Sigmoid colon (tissue), 4 donors: ENCODE data around the gene PITHD1.

Source experiments
- EP300 ChIP-seq, 4 donors: sonication (generic); formaldehyde crosslinking; IDR thresholded peaks; one replicate each; pipeline ENCODE4 v1.6.1; 2017; ENCODE audit warnings: antibody characterized with exemption in 4 of 4
- POLR2A ChIP-seq, 2 donors: fragments of 450-650 bp; IDR thresholded peaks; one replicate each; pipeline ENCODE4 v1.6.1; 2016; ENCODE audit warnings: antibody characterized with exemption in 2 of 2, mild to moderate bottlenecking in 2 of 2, moderate library complexity in 2 of 2

DNA sequence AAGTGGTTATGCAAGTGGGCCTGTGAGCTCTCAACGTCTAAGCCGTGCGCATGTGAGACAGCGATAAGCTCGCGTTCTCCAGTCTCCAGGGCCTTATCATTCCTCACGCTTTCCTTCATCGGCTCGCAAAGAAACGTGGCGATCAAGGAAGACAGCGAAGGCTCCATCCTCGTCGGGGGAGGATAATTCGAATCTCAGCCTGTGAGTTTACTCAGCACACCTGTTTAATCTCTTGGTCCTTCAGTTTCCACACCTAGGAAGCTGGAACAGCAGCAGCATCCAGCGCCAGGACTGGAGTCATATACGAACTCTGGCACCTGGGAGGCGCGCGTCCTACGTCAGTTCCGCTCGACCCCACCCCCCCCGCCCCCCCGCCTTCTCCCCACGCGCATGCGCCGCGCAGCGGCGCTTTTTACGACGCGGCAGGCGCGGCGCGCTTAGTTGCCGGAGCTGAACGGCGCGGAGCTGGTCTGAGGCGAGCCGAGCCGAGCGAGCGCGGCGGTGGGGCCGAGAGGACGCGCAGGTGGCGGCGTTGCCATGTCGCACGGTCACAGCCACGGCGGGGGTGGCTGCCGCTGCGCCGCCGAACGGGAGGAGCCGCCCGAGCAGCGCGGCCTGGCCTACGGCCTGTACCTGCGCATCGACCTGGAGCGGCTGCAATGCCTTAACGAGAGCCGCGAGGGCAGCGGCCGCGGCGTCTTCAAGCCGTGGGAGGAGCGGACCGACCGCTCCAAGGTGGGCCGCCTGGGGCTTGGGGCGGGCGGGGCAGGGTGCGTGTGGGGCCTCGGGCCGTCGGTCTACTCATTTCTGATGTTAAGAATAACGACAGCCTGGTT is at the start of gene PITHD1:
- TF ChIP-seq EP300 (IDR thresholded peaks at IDR 0.05), result no peak
- peak; percentile 22 to 39 for TF ChIP-seq POLR2A (IDR thresholded peaks at IDR 0.05)
